ENCODE data around the gene ANKRD13B. TPM values are rescaled to one million over a fixed set of nuclear protein-coding genes. Genes with fewer than 3 reads are reported as not detected.

Gene ANKRD13B
- total RNA-seq, 2 donors from 2014 or later: 11.5 to 35.5 TPM

DNA sequence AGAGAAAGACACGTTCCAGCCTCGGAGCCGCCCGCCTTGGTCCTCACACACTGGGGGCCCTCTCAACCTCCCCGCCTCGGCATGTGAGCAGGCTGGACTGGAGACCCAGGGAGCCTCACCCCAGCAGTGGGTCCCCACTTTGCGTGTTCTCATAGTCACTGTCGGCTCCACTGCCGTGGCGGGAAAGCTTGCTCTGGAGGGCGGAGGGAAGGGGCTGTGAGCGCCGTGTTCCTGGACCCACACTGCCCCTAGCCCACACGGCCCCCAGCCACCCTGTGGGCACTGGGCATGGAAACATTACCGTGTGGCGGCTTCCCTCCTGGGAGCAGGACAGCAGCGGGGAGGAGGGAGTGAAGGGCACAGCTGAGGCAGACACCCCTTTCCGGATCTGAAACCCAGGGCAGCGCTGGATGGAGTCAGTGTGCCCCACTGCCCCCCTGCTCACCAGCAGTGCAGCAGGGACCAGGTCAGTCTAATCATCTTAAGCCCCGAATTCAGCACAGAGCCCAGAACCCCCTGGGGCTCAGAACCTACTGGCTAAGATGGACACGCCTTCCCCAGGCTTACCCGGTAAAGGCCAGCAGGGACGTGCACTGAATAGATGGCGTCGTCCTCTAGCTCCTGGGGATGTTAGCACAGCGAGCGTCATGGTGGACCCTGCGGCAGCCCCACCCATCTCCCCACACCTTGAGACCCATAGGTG lies 17.3 kb upstream of the ANKRD13B start:
- TF ChIP-seq CTCF (IDR thresholded peaks at IDR 0.05): no peak
- Histone ChIP-seq H3K4me3 (no peak overlapping the region), H3K4me1 (ENCODE audit: control insufficient read depth in 1 of 2, low read depth in 2 of 2) (peaks cover 3 to 41% of the 10 kb centered on the region in 2 donors), H3K9me3 (no peaks in the 10 kb centered on the region), H3K36me3 (peaks cover 28% of the 10 kb centered on the region), H3K27ac (no peak overlapping the region), H3K27me3 (replicated peaks; ENCODE audit: insufficient read depth) (no peaks in the 10 kb centered on the region)
- no peak for ATAC-seq (ENCODE audit: insufficient number of reproducible peaks, low FRiP score, low read depth)
- no peak for DNase-seq (ENCODE audit: low spot score)

- H3K36me3 ChIP-seq: peaks cover 31% of the 10 kb centered on the region
- ATAC-seq (ENCODE audit: insufficient number of reproducible peaks, low FRiP score, low read depth): no peak
These were observed 16.5 kb upstream of the ANKRD13B start for GRCh38 chr17:29576214-29577000.

GRCh38 chr17:29577001-29577370 lies 15.9 kb upstream of the ANKRD13B start:
- Histone ChIP-seq H3K4me1 (ENCODE audit: control insufficient read depth in 1 of 2, low read depth in 2 of 2) (peaks cover 3 to 31% of the 10 kb centered on the region in 2 donors), H3K4me3 (no peak overlapping the region), H3K27ac (no peak overlapping the region), H3K27me3 (replicated peaks; ENCODE audit: insufficient read depth) (no peaks in the 10 kb centered on the region), H3K9me3 (no peaks in the 10 kb centered on the region), H3K36me3 (peaks cover 33% of the 10 kb centered on the region)
- ATAC-seq (ENCODE audit: insufficient number of reproducible peaks, low FRiP score, low read depth) (no peak), DNase-seq (ENCODE audit: low spot score) (no peak)
- no peak for TF ChIP-seq CTCF (IDR thresholded peaks at IDR 0.05)

More at GRCh38 chr17:29576214-29577000, 16.5 kb upstream of the ANKRD13B start:
- H3K9me3 ChIP-seq: no peaks in the 10 kb centered on the region
- peaks cover 3 to 37% of the 10 kb centered on the region in 2 donors for H3K4me1 ChIP-seq (ENCODE audit: control insufficient read depth in 1 of 2, low read depth in 2 of 2)
- H3K27me3 ChIP-seq (replicated peaks; ENCODE audit: insufficient read depth): no peaks in the 10 kb centered on the region
- no peak for DNase-seq (ENCODE audit: low spot score)
- TF ChIP-seq CTCF (IDR thresholded peaks at IDR 0.05): no peak
- no peak overlapping the region for H3K4me3 ChIP-seq
- no peak overlapping the region for H3K27ac ChIP-seq

DNA sequence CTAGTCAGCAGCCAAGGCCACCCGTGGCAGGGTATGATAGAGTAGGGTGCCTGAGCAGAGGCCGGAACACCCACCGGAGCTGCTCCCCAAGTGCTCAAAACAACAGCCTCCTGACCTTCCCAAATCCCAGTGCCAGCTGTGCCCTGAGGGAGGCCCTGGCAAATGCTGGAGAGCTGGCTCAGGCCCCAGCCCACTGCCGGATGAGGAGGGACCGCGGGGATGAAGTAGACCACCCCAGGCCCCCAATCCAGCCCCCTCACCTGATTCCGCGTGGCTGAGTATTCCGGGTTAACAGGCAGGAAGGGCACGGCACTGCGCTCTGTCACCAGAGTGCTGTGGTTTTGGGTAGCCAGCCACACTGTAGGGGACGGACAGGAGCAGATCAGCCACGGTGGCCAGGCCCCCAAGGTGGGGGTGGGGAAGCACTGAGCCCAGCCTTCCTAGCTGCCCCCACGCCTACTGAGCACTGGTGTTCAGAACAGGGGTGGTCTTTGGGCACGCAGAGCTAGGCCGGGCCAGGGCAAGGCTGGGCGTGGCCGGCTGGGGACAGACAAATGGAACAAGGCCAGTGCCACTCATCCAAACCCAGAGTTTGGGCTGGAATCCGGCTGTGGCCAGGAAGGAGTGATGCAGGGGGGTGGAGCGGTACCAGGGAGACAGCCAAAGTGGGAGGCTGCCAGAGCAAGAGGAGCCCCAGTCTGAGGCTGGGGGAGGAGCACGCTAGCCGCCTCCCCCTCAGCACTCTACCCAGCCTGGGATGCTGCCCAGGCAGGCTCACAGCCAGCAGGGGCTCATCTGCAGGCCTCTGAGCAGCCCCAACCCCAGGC lies 15.3 kb upstream of the ANKRD13B start:
- Histone ChIP-seq H3K27ac (peak overlapping the region in 1 of 2 donors; percentile 36), H3K4me1 (ENCODE audit: control insufficient read depth in 1 of 2, low read depth in 2 of 2) (peaks cover under 1 to 25% of the 10 kb centered on the region in 2 donors), H3K27me3 (replicated peaks; ENCODE audit: insufficient read depth) (no peaks in the 10 kb centered on the region), H3K36me3 (peaks cover 33% of the 10 kb centered on the region), H3K4me3 (no peak overlapping the region), H3K9me3 (no peaks in the 10 kb centered on the region)
- ATAC-seq (ENCODE audit: insufficient number of reproducible peaks, low FRiP score, low read depth) (no peak), DNase-seq (ENCODE audit: low spot score) (no peak)
- TF ChIP-seq CTCF (IDR thresholded peaks at IDR 0.05): no peak
